H1 (cell line): ENCODE data around the gene DHCR7. TPM values are rescaled to one million over a fixed set of nuclear protein-coding genes. Genes with fewer than 3 reads are reported as not detected.
A peak's percentile ranks its signal among the peaks of the same experiment; 100 is the strongest.

ENCODE experiments used
- CTCF ChIA-PET: fragments of 300-600 bp; sonication (Branson Sonifier 250); formaldehyde crosslinking; loops from one replicate; lab custom pipeline; 2021; ENCODE audit not compliant: partially characterized antibody; lab: Charles Lee
- POLR2A ChIA-PET: fragments of 300-600 bp; sonication (Branson Sonifier 250); formaldehyde crosslinking; loops from one replicate; lab custom pipeline; 2021; ENCODE audit warnings: inconsistent platforms; ENCODE audit not compliant: partially characterized antibody; lab: Charles Lee
- DNase-seq, 2 experiments: peaks; one replicate each; pipeline versions ENCODE4 v3.0.0 to v3.0.0-alpha.2; 2010 to 2022; ENCODE audit warnings: low spot score in 2 of 2, low read depth in 1 of 2, mixed read lengths in 1 of 2
- FAIRE-seq: peaks from 2 replicates; lab custom pipeline; 2011; peaks lifted over from hg19 to GRCh38; lab: Jason Lieb, UNC
- H2AFZ ChIP-seq: 2 replicates; pipeline ENCODE4 v1.8.1; 2012; ENCODE audit warnings: low read length, inconsistent platforms
- H2AK5ac ChIP-seq: 2 replicates; pipeline ENCODE4 v1.6.1; 2013; ENCODE audit warnings: low read depth, low read length
- H2BK120ac ChIP-seq: replicated peaks from 2 replicates; pipeline ENCODE3; 2013; ENCODE audit warnings: low read depth, low read length, inconsistent platforms
- H2BK12ac ChIP-seq: 2 replicates; pipeline ENCODE4 v1.6.1; 2013; ENCODE audit warnings: low read depth, low read length
- H2BK15ac ChIP-seq: 2 replicates; pipeline ENCODE4 v1.6.1; 2013; ENCODE audit warnings: low read length
- H2BK20ac ChIP-seq: 2 replicates; pipeline ENCODE4 v1.6.1; 2013; ENCODE audit warnings: low read length
- H2BK5ac ChIP-seq: 2 replicates; pipeline ENCODE4 v1.6.1; 2013; ENCODE audit warnings: low read depth, low read length
- H3K14ac ChIP-seq: 2 replicates; pipeline ENCODE4 v1.6.1; 2013; ENCODE audit warnings: inconsistent platforms; ENCODE audit not compliant: insufficient read length
- H3K18ac ChIP-seq: 2 replicates; pipeline ENCODE4 v1.6.1; 2013; ENCODE audit warnings: low read length; ENCODE audit errors: extremely low read depth
- H3K23ac ChIP-seq: 2 replicates; pipeline ENCODE4 v1.6.1; 2013; ENCODE audit warnings: inconsistent platforms; ENCODE audit not compliant: insufficient read length
- H3K23me2 ChIP-seq: 2 replicates; pipeline ENCODE4 v1.6.1; 2013; ENCODE audit warnings: low read depth, low read length
- H3K27ac ChIP-seq: 2 replicates; pipeline ENCODE4 v1.6.1; 2011; ENCODE audit warnings: low read depth, low read length, inconsistent platforms
- H3K27me3 ChIP-seq, 4 experiments: replicated peaks in 1 of 4; 1 replicate in 1 of 4; 2 replicates in 3 of 4; pipeline versions ENCODE4 v1.6.1 to v1.8.1; 2011 to 2013; ENCODE audit warnings: low read length in 3 of 4, mild to moderate bottlenecking in 3 of 4, inconsistent platforms in 2 of 4, mixed read lengths in 2 of 4, moderate library complexity in 1 of 4; ENCODE audit not compliant: control insufficient read depth in 3 of 4, insufficient read depth in 3 of 4; ENCODE audit errors: extremely low read depth in 1 of 4
- H3K36me3 ChIP-seq, 4 experiments: 2 replicates each; pipeline versions ENCODE4 v1.6.1 to v1.8.1; 2011 to 2013; ENCODE audit warnings: mild to moderate bottlenecking in 4 of 4, low read length in 3 of 4, moderate library complexity in 2 of 4, control low read depth in 1 of 4, inconsistent platforms in 1 of 4; ENCODE audit not compliant: insufficient read depth in 4 of 4, control insufficient read depth in 2 of 4
- H3K4ac ChIP-seq: replicated peaks from 2 replicates; pipeline ENCODE3; 2013; ENCODE audit warnings: low read length, low read depth, mixed read lengths, inconsistent platforms; ENCODE audit not compliant: insufficient read length
- H3K4me1 ChIP-seq, 4 experiments: replicated peaks in 1 of 4; 1 replicate in 1 of 4; 2 replicates in 3 of 4; pipeline versions ENCODE4 v1.6.1 to v1.8.1; 2011 to 2013; ENCODE audit warnings: low read length in 3 of 4, inconsistent platforms in 2 of 4, mixed read lengths in 1 of 4; ENCODE audit not compliant: insufficient read depth in 4 of 4, control insufficient read depth in 3 of 4
- H3K4me2 ChIP-seq, 2 experiments: 2 replicates each; pipeline versions ENCODE4 v1.6.1 to v1.8.1; 2011 to 2013; ENCODE audit warnings: low read depth in 2 of 2, low read length in 2 of 2, control low read depth in 1 of 2, inconsistent platforms in 1 of 2, mild to moderate bottlenecking in 1 of 2; ENCODE audit not compliant: insufficient read depth in 1 of 2
- H3K4me3 ChIP-seq, 4 experiments: fragments of 200-600, 300-600 bp in 1 of 4; sonication (generic), shearing (Covaris generic), sonication (Bioruptor Twin) in 1 of 4; 2 replicates each; pipeline versions ENCODE4 v1.5.1 to v1.8.1; 2011 to 2016; ENCODE audit warnings: low read length in 4 of 4, low read depth in 3 of 4, control low read depth in 2 of 4, inconsistent platforms in 2 of 4, mild to moderate bottlenecking in 2 of 4, mixed read lengths in 1 of 4, moderate library complexity in 1 of 4; ENCODE audit not compliant: insufficient read depth in 2 of 4; ENCODE audit errors: extremely low read depth in 1 of 4
- H3K56ac ChIP-seq: replicated peaks from 2 replicates; pipeline ENCODE3; 2013; ENCODE audit warnings: low read depth, mild to moderate bottlenecking, mixed read lengths, low read length, inconsistent platforms; ENCODE audit not compliant: insufficient read length
- H3K79me1 ChIP-seq: 2 replicates; pipeline ENCODE4 v1.6.1; 2013; ENCODE audit warnings: low read depth, low read length, control low read depth
- H3K79me2 ChIP-seq, 2 experiments: 2 replicates each; pipeline versions ENCODE4 v1.6.1 to v1.8.1; 2012 to 2013; ENCODE audit warnings: low read length in 2 of 2, mild to moderate bottlenecking in 2 of 2, inconsistent platforms in 1 of 2; ENCODE audit not compliant: insufficient read depth in 2 of 2, control insufficient read depth in 1 of 2
- H3K9ac ChIP-seq, 4 experiments: replicated peaks in 1 of 4; 1 replicate in 1 of 4; 2 replicates in 3 of 4; pipeline versions ENCODE4 v1.6.1 to v1.8.1; 2011 to 2013; ENCODE audit warnings: low read depth in 3 of 4, low read length in 3 of 4, control low read depth in 2 of 4, mild to moderate bottlenecking in 2 of 4, moderate library complexity in 2 of 4, inconsistent platforms in 1 of 4; ENCODE audit errors: extremely low read depth in 1 of 4
- H3K9me3 ChIP-seq, 2 experiments: 2 replicates each; pipeline versions ENCODE4 v1.6.1 to v1.8.1; 2012 to 2013; ENCODE audit warnings: mild to moderate bottlenecking in 2 of 2, moderate library complexity in 2 of 2, control low read depth in 1 of 2, inconsistent platforms in 1 of 2, low read depth in 1 of 2, low read length in 1 of 2, mixed read lengths in 1 of 2; ENCODE audit not compliant: insufficient read depth in 2 of 2
- H4K20me1 ChIP-seq, 2 experiments: replicated peaks in 1 of 2; 2 replicates each; pipeline versions ENCODE3 to v1.8.1; 2011 to 2013; ENCODE audit warnings: inconsistent platforms in 2 of 2, low read length in 2 of 2, mild to moderate bottlenecking in 1 of 2; ENCODE audit not compliant: insufficient read depth in 2 of 2, control insufficient read depth in 1 of 2
- H4K5ac ChIP-seq: 2 replicates; pipeline ENCODE4 v1.6.1; 2013; ENCODE audit warnings: low read length, low read depth, mixed read lengths, inconsistent platforms; ENCODE audit not compliant: insufficient read length
- H4K8ac ChIP-seq: 2 replicates; pipeline ENCODE4 v1.8.0; 2013; ENCODE audit warnings: mild to moderate bottlenecking, moderate library complexity, low read length, inconsistent platforms; ENCODE audit not compliant: insufficient read depth; ENCODE audit errors: extremely low read depth
- H4K91ac ChIP-seq: replicated peaks from 2 replicates; pipeline ENCODE3; 2013; ENCODE audit warnings: low read length, mixed read lengths, inconsistent platforms; ENCODE audit not compliant: insufficient read length
- ATF2 ChIP-seq: IDR thresholded peaks from 2 replicates; pipeline ENCODE4 v1.6.1; 2012; ENCODE audit warnings: low read length, inconsistent platforms
- BCL11A ChIP-seq, 2 experiments: IDR thresholded peaks; one replicate each; pipeline ENCODE4 v1.6.1; 2011; ENCODE audit warnings: low read depth in 2 of 2, low read length in 2 of 2, mild to moderate bottlenecking in 2 of 2
- BRCA1 ChIP-seq: IDR thresholded peaks from 2 replicates; pipeline ENCODE4 v1.6.1; 2012; ENCODE audit warnings: low read depth, low read length, improper control_type of control experiment
- MAFK ChIP-seq: IDR thresholded peaks from 2 replicates; pipeline ENCODE4 v1.6.1; 2012; ENCODE audit warnings: low read depth, mild to moderate bottlenecking, improper control_type of control experiment, low read length
- MAX ChIP-seq: IDR thresholded peaks from 2 replicates; pipeline ENCODE4 v1.6.1; 2012; ENCODE audit warnings: inconsistent platforms
- NANOG ChIP-seq: IDR thresholded peaks from 2 replicates; pipeline ENCODE4 v1.6.1; 2011; ENCODE audit warnings: low read length, low read depth, mild to moderate bottlenecking, inconsistent platforms; ENCODE audit not compliant: insufficient read depth, poor library complexity, severe bottlenecking
- POLR2AphosphoS5 ChIP-seq: IDR thresholded peaks from 2 replicates; pipeline ENCODE4 v1.6.1; 2011; ENCODE audit warnings: low read depth, low read length
- RFX5 ChIP-seq: IDR thresholded peaks from 2 replicates; pipeline ENCODE4 v1.6.1; 2011; ENCODE audit warnings: low read depth, low read length, improper control_type of control experiment, borderline replicate concordance
- SIN3A ChIP-seq, 2 experiments: IDR thresholded peaks in 1 of 2; conservative IDR thresholded peaks in 1 of 2; 2 replicates each; pipeline ENCODE4 v1.6.1; 2011 to 2012; ENCODE audit warnings: low read length in 2 of 2, improper control_type of control experiment in 1 of 2, low read depth in 1 of 2, mild to moderate bottlenecking in 1 of 2
- SIRT6 ChIP-seq: IDR thresholded peaks from one replicate; pipeline ENCODE4 v1.7.1; 2012; ENCODE audit warnings: low read length, inconsistent platforms
- TBP ChIP-seq: IDR thresholded peaks from 2 replicates; pipeline ENCODE4 v1.6.1; 2011; ENCODE audit warnings: low read depth, low read length, improper control_type of control experiment
- USF2 ChIP-seq: IDR thresholded peaks from 2 replicates; pipeline ENCODE4 v1.6.1; 2011; ENCODE audit warnings: low read length, improper control_type of control experiment
- YY1 ChIP-seq: IDR thresholded peaks from 2 replicates; pipeline ENCODE4 v1.6.1; 2011; ENCODE audit warnings: low read depth, mild to moderate bottlenecking, low read length
- polyA plus RNA-seq, 7 experiments: library from polyadenylated mRNA; depleted of rRNA in 3 of 7; stranded (reverse) in 5 of 7; unstranded in 2 of 7; fragments of >200 nt in 5 of 7; fragments of 200-250 nt in 2 of 7; gene quantifications; 1 replicate in 5 of 7; 2 replicates in 1 of 7; 4 replicates in 1 of 7; pipeline versions ENCODE4 v1.2.1 to v1.2.3, GENCODE V29; 2011 to 2013; ENCODE audit warnings: missing spikeins in 2 of 7, mixed read lengths in 2 of 7
- total RNA-seq: library from RNA; stranded (reverse); fragmentation: NEBNext Ultra II Directional; extraction: Animal tissue kit (Norgen Biotek cat#: 25700); gene quantifications from 2 replicates; pipeline ENCODE4 v1.2.1, GENCODE V29; 2021

The DHCR7 gene
- total and polyA plus RNA-seq, 2 of the 8 experiments (the other 6 are each of a cell fraction or from before 2014, with no cell fraction given), result 144 to 157 TPM

GRCh38 chr11:71414645-71415044 lies 33.5 kb downstream of the DHCR7 start:
- Histone ChIP-seq H4K20me1 (no peaks in the 10 kb centered on the region), H2AK5ac (no peak overlapping the region), H3K14ac (no peak overlapping the region), H3K56ac (peak overlapping the region; percentile 32), H2BK20ac (no peak overlapping the region), H3K4me3 (no peak overlapping the region), H2BK120ac (no peak overlapping the region), H4K91ac (no peak overlapping the region), H2BK12ac (no peak overlapping the region), H3K23ac (no peak overlapping the region), H3K4me1 (no peaks in the 10 kb centered on the region), H3K27ac (no peak overlapping the region), H3K27me3 (peaks cover 0 to 3% (median 0%) of the 10 kb centered on the region in 4 experiments; a peak in 1 of 7 replicates), H3K36me3 (no peaks in the 10 kb centered on the region), H4K5ac (no peak overlapping the region), H3K79me1 (no peaks in the 10 kb centered on the region), H2BK15ac (no peak overlapping the region), H2BK5ac (no peak overlapping the region), H3K9ac (no peak overlapping the region), H3K79me2 (no peaks in the 10 kb centered on the region), H3K18ac (no peak overlapping the region), H2AFZ (no peak overlapping the region), H3K23me2 (peaks cover 7% of the 10 kb centered on the region; the same call in 1 of the 2 replicates), H3K9me3 (no peaks in the 10 kb centered on the region), H3K4ac (no peak overlapping the region), H3K4me2 (no peak overlapping the region), H4K8ac (no peak overlapping the region)
- ChIA-PET POLR2A (no interaction called here), CTCF (interaction anchor here (2.3 kb wide), 1 partner anchor 11 kb away, joined by 9 read pairs; no protein-coding TSS in a partner anchor)
- DNase-seq (no peak), FAIRE-seq (no peak)
- TF ChIP-seq YY1, result no peak
- TF ChIP-seq TBP, result no peak
- TF ChIP-seq SIN3A (conservative IDR thresholded peaks at IDR 0.05 in 1 of 2, IDR thresholded peaks at IDR 0.05 in 1 of 2; ENCODE audit: low read depth in 1 of 2, low read length in 2 of 2), result no peak
- no peak for TF ChIP-seq USF2
- TF ChIP-seq MAFK, result no peak
- no peak for TF ChIP-seq POLR2AphosphoS5
- TF ChIP-seq SIRT6, result no peak
- no peak for TF ChIP-seq BCL11A (IDR thresholded peaks at IDR 0.05; ENCODE audit: low read depth in 2 of 2, low read length in 2 of 2)
- TF ChIP-seq MAX, result no peak
- TF ChIP-seq NANOG, result no peak
- TF ChIP-seq ATF2, result no peak
- no peak for TF ChIP-seq BRCA1
- no peak for TF ChIP-seq RFX5
